COLO829 (cell line): ENCODE data around the gene SDC1.
"Not testable (repeated sequence)": the region's sequence is repeated elsewhere in the genome, so short reads cannot be mapped to it uniquely, and the experiment has no call there.

Source experiments
- DNase-seq: peaks from one replicate; pipeline ENCODE4 v3.0.0; 2012; ENCODE audit warnings: low spot score

SDC1 gene

DNA sequence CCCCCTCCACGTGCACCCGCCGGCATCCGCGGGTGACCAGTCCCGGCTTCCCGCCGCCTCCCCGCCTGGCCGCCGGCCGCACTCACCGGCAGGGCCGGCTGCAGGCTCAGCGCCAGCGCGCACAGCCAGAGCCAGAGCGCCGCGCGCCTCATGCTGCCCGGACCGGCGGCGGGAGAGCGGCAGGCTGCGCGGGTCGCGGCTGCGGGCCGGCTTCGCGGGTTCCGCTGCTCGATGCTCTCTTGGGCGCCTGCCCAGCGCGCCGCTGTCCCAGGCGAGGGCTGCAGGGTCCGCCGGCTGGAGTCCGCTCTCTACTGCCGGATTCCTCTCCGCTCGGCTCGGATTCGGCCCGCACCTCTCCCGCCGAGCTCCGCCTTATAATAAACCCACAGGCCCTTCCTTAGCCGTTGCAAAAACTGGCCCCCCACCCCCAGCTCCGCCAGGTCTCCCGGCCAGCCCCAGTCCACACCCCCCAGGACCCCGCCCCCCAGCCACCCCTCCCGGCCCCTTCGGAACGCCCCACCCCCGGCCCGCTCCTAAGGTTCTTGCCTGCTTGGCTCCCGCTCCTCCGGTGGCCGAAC is at the start of gene SDC1:
Gene SDC1, minus strand, starts transcription at position 415 of the 578 bp plus-strand sequence. Its CDS starts 263 bp downstream, at position 152.
- no peak for DNase-seq

- DNase-seq, result no peak
These were observed 48.1 kb upstream of the SDC1 start for GRCh38 chr2:20273042-20273441.

GRCh38 chr2:20268317-20268716 is 43.4 kb upstream of the SDC1 start:
- DNase-seq, result not testable (repeated sequence)

GRCh38 chr2:20267529-20267928 is 42.6 kb upstream of the SDC1 start:
- DNase-seq, result no peak

DNA sequence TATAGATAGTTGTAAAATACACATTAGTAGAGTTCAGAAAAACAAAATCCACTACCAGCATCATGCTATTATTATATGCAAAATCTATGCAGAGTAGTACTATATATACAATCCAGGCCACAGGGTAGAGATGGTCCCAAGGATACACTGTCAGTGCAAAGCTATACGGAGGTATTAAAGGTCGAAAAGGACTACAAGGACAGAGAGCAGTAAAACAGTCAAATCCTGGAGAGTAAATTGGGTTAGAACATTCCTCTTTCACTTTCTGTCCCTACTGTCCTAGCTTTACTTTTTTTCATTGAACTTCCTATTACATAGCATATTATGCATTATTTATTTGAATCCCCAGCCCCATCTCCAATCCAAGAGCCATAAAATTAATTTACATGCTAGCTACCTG is 39.7 kb upstream of the SDC1 start:
- DNase-seq, result no peak

DNA sequence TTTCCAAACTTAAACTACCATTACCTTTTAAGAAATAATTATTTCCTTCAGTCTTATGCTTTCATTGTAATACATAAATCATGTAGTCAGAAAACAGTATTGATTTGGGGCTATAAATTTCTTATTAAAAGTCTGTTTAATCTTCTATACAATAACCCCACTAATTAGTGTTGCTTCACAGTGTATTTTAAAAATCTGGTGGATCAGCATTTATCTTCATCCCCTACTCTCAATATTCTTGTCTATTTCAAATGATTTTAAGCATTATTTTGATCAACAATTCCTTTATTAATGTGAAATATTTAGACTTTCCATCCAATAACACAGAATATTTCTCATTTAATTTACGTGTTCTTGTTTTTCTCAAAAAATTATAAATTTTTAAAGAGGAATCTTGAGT is 32.5 kb upstream of the SDC1 start:
- no peak for DNase-seq

GRCh38 chr2:20254731-20255130 is 29.8 kb upstream of the SDC1 start:
- no peak for DNase-seq

DNA sequence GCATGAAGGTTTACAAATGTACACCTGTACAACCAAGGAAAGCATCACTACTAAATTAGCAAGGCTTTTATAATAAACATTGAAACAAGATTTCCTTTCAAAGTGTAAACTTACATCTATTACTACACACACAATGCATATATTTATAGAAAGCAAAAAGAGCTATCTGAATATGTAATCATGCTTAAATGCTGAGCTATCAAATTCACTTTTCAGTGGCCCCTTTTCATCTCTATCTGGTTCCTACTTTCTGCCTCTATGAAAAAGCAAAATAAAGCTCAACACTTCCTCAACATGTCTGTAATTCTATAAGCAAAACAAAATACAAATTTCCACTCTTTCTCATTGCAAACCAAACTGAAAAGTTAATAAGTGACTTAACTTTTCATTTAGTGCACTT is 25.5 kb upstream of the SDC1 start:
- no peak for DNase-seq

- DNase-seq, result no peak
These were observed 24.2 kb upstream of the SDC1 start for GRCh38 chr2:20249170-20249569.

- no peak for DNase-seq
These were observed 22.2 kb upstream of the SDC1 start for GRCh38 chr2:20247084-20247483.

DNA sequence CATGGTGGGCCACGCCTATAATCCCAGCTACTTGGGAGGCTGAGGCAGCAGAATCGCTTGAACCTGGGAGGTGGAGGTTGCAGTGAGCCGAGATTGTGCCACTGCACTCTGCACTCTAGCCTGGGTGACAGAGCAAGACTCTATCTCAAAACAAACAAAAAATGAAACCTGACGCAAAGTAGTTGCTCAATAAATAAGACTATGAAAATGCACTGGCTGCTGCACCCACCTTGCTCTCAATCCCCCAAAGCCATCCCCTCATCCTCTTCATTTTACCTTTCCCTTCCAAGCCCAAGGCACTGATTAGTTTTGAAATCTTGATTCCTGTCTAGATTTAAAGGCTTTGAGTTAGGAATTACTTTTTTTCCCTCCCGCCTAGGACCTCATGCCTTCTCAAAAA is 18.7 kb upstream of the SDC1 start:
- not testable (repeated sequence) for DNase-seq

DNA sequence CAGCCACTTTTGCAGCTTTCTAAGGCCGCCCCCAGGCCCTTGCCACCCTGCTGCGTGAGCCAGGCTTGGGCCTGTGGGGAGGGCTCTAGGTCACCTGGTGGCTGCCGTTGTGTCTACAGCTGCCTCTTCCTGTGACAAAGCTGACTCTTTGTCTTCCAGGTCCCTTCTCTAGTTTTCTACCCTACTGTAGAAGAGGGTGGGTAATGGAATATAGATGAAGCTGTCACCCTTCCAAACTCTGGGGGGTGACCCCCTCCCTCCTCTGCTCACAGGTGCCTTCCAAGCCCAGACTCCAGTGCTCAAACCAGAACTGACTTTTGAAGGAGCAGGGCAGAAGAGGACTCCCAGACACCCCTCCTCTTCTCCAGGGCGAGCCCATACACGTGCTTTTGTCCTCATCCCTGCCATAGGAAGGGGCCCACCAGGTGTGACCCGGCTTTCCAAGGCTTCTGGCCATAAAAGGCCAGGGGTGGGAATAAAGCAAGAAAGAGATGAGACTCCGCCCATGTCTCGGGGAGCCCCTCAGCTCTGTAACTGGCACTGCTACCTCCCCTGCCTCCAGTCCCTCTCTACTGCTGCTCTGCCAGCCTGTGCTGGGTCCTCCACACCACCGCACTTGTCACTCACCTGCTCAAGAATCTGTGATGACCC is 17.9 kb upstream of the SDC1 start:
- DNase-seq, result no peak

DNA sequence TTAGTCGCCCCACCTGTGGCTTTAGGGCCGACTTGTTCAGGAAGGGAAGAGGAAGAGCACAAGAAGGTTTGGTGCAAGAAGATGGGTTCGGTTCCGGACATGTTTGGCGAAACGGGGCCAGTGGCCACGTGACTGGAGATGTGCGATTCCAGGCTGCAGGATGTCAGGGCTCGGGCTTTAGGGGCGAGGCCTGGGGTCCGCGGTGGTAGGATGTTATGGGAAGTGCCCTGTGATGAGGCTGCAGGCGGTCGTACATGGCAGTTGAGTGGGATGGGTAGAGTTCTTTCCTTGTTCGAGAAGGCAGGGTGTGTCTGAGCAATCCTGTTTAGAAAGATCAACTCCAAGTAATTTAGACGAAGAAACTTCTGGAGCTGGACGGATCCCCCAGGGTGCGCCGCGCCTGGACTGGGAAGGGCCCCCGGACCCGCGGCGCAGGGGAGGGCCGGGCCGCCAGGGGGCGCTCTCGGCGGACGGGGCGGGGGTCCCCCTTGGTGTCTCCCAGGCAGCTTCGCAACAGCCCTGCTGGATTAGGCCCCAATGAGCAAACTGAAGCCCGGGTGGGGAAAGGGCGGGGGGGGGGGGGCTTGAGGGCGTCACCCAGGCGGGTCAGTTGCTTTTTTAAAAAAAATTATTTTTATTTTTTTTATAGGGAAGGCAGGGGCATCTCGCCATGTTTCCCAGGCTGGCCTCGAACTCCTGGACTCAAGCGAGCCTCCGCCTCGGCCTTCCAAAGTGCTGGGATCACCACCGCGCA is 17.2 kb upstream of the SDC1 start:
- DNase-seq, result no peak

- DNase-seq, result peak; percentile 27
These were observed 15.4 kb upstream of the SDC1 start for GRCh38 chr2:20240291-20240690.

GRCh38 chr2:20236496-20236895 is 11.6 kb upstream of the SDC1 start:
- DNase-seq, result no peak

GRCh38 chr2:20235655-20236305 is 10.8 kb upstream of the SDC1 start:
- no peak for DNase-seq

DNA sequence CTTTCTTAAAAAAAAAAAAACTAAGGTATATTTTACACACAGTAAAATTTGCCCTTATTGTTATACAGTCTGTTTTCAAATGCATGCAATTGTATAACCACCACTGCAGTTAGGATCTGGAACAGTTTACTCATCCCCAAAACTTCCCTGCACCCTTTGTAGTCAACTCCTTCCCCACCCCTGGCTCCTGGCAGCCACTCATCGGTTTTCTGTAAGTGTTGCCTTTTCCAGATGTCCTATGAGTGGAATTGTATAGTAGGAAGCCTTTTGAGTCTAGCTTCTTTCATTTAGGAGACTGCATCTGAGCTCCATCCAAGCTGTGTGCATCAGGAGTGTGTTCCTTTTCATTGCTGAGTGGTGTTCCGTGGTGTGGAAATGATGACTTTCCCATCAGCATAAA is 9.7 kb upstream of the SDC1 start:
- DNase-seq, result not testable (repeated sequence)

DNA sequence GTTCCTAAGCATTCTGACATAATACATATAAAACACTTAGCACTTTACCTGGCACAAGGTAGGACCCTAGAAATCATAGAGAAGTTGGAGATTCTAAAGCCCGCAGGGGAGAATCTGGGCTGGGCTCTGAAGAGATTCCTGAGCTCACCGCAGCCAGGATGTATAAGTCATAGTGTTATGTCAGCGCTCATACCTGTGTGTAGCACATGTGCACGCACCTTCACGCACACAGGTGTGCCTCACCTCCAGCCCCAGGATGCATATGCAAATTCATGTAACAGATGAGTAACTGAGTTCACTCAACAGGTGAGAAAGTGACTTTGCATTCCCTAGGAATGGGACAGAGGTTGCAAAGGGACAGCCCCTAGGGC is 7.9 kb upstream of the SDC1 start:
- no peak for DNase-seq

DNA sequence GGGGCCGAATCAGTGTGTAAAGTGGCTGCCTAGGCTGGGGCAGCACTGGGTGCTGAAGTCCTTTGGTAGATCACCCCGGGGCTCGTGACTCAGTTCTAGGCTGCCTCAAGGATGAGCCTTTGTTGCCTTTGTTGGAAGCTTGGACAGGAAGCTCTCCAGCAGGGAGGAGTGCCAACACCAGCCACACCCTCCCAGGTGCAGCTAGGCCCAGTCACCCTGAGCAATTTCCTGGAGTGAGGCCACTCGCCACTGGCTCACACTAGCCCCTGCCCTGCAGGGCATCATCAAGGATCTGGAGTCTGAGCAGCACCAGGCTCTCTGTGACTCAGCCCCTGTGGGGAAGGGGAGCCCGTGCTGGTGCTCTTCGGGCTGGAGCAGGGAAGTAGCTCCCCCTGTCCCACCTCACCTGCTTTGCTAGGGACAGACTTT is 6.7 kb upstream of the SDC1 start:
- no peak for DNase-seq

GRCh38 chr2:20231159-20231558 is 6.2 kb upstream of the SDC1 start:
- no peak for DNase-seq

- DNase-seq, result no peak
These were observed 5.1 kb upstream of the SDC1 start for GRCh38 chr2:20230114-20230425.

DNA sequence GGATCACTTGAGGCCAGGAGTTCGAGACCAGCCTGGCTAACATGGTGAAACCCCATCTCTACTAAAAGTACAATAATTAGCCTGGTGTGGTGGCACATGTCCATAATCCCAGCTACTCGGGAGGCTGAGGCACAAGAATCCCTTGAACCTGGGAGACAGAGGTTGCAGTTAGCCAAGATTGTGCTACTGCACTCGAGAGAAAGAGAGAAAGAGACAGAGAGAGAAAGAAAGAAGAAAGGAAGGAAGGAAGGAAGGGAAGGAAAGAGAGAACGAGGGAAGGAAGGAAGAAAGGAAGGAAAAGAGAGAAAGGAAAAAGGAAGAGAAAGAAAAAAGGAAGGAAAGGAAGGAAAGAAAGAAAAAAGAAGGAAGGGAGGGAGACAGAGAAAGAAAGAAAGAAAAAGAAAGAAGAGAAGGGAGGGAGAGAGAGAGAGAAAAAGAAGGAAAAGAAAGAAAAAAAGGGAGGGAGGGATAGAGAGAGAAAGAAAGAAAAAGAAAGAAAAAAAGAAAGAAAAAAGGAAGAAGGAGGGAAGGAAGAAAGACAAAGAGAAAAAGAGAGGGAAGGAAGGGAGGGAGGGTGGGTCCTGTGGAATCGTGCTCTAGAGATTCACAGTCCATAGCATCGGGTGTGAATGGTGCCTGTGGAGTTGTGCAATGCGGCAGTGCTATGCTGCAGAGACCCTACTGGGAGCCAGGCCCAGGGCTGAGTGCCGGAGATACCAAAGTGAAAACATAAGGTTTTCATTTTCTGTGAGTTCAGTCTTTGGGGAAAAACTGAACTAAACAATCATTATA is 4.6 kb upstream of the SDC1 start:
- no peak for DNase-seq
